Measurements from ENCODE around the gene INTS6L. TPM values are rescaled to one million over a fixed set of nuclear protein-coding genes. Genes with fewer than 3 reads are reported as not detected.
A peak's percentile ranks its signal among the peaks of the same experiment; 100 is the strongest.

INTS6L gene, protein sequence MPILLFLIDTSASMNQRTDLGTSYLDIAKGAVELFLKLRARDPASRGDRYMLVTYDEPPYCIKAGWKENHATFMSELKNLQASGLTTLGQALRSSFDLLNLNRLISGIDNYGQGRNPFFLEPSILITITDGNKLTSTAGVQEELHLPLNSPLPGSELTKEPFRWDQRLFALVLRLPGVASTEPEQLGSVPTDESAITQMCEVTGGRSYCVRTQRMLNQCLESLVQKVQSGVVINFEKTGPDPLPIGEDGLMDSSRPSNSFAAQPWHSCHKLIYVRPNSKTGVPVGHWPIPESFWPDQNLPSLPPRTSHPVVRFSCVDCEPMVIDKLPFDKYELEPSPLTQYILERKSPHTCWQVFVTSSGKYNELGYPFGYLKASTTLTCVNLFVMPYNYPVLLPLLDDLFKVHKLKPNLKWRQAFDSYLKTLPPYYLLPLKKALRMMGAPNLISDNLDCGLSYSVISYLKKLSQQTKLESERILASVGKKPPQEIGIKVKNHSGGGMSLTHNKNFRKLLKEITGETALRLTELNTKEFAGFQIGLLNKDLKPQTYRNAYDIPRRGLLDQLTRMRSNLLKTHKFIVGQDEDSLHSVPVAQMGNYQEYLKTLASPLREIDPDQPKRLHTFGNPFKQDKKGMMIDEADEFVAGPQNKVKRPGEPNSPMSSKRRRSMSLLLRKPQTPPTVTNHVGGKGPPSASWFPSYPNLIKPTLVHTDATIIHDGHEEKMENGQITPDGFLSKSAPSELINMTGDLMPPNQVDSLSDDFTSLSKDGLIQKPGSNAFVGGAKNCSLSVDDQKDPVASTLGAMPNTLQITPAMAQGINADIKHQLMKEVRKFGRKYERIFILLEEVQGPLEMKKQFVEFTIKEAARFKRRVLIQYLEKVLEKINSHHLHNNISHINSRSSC
- total RNA-seq = 5.0 and 6.8 TPM in 2 replicates
- 2.1 TPM for polyA plus RNA-seq (2012)

DNA sequence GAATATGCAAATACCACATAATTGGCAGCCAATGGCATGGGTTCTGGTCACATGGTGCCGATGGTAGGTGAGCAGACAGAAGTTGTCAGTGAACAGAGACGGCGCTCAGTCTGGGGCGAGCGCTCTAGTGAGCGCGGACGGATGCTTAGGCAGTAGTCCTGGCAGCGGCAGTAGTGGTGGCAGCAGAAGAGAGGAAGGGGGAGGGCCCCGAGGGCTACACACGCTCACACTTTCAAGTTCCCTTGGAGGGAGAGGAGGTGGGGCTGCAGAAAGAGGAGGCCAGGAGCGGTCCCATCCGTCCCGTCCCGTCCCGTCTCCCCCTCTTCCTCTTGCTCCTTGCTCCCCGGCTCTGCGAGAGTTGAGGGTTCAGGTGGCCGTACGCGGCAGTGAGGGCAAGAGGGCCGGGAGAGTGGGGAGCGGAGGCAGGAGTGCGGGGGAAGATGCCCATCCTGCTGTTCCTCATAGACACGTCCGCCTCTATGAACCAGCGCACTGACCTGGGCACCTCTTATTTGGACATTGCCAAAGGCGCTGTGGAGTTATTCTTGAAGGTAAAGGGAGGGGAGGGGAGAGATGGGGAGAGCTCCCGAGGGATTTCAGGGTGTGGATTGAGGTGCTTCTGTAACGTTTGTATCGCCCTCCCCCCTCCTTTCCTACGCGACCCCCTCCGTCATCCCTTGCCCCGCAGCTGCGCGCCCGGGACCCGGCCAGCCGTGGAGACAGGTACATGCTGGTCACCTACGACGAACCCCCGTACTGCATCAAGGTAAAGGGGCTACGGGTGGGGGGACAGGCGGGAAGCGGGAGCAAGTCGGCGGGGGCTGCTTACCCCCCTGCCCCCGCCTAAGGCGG is at the start of gene INTS6L:
INTS6L (plus strand) TSS at position 108 of the 852 bp plus-strand sequence; CDS start at position 441, 333 bp downstream.
- peak; percentile 84 for DNase-seq (ENCODE audit: low read depth)

DNA sequence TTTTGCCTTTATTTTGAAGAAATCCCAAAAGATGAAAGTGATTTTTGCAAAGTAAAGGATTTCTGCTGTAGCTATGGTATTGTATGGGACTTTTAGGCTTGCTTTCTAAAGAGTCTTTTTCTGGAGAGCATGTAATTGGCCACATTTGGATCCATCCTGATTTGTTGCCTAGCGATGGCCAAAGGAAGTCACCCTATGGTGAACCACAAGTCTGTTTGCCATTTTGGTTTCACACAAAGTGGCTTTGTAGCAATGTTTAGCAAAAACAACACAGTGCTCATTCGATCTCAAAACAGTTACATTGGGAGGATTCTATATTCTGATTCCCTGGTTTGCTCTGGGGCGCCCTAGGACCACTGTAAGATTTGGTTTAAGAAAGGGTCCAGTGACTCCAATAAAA is 44.1 kb upstream of the INTS6L start:
- peak; percentile 0 for DNase-seq (ENCODE audit: low read depth)

DNA sequence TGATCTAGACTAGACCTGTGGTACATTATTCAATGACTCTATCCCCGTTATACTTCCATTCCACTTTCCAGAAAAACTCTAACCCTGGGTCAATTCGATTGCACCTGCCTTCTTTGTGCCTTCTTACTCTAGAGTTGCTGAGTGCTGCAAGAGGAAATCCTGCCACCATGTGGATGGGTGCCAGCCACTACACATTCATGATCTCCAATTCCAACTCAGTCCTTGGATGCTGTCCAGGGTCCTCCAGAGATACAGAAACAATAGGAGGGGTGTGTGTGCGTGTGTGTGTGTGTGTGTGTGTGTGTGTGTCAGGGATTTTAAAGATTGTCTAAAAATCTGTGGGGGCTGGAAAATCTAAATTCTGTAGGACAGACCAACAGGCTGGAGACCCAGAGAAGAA is 42.9 kb upstream of the INTS6L start:
- peak; percentile 74 for DNase-seq (ENCODE audit: low read depth)

DNA sequence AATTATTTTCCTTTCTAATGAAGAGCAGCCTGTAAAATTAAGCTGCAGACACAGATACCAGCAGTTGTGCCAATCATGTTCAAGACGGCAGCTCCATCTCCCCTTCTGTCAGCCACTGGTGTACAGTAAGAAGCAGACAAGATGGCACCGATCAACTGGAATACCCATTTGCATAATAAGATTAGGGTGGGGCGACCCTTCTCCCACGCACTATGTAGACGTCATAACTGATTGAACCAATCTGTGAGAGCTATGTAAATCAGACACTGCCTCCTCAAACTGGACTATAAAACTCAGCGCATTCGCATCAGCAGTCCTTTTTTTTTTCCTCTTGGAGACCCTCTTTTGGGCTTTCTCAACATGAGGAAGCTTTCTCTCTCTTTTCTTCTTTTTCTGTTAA is 40.4 kb upstream of the INTS6L start:
- no peak for DNase-seq (ENCODE audit: low read depth)

DNA sequence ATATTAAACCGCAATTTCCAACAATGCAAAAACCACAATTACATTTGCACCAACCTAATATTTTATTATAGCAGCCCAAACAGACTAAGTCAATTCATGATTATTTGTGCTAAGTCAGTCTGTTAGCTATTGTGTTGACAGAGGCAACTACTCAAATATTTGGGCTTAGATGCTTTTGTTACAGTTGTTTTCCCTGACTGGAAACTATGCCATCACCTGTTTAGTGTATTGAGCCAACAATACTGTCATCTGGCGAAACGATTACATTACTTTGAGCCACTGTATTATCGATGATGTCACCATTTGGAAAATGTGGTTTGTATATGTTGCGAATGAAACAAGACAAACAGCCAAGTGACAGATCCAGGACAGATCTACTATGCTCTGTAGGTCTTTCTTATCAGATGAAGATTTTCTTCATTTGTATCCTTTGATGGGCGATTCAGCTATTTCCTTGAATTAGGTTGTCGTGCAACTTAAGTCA is 38.7 kb upstream of the INTS6L start:
- DNase-seq (ENCODE audit: low read depth) = no peak

DNA sequence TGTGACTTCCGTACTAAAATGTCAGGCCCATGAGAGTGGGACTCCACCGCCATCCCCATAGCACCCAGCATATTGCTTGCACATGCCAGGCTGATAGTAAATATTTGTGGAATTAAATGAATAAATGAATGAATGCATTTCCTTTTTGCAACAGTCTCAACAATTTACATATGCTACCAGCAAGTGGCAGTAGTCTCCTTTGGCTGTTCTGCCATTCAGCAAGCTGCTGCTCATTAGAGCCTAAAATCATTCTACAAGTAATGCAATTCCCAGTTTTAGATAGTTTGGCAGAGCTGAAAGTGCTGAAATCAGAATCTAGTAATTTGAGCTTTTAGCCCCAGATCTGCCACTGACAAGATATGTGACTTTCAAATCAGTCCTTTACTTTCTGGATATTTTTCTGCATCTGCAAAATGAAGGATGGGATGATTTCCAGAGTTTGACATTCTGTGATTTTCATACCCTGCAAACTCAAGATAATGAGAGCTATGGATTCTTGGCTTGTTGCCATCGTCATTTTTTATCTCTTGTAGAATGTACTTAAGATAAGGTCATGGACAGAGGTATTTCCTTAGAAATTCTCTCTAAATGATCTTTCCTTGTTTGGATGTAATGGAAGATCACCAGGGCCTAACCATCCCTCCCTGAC is 35.7 kb upstream of the INTS6L start:
- DNase-seq (ENCODE audit: low read depth) = peak; percentile 30

DNA sequence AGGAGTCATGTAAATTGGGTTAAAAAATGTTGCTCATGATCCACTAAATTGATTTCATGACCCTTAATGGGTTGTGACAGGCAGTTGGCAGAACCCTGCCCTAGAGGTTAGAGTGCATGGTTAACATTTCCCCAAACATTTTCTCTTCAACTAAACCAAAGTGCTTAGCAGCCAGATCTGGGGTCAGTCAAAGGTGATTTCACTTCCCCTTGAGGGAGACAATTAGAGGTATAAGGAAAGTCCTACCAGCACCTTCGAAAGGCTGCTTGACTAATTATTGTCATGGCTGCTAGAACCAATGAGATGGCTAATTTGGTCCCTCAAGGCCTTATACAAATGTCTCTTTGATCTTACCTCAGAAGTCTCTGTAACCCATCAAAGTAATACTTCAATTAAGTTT is 30.9 kb upstream of the INTS6L start:
- DNase-seq (ENCODE audit: low read depth) = no peak

DNA sequence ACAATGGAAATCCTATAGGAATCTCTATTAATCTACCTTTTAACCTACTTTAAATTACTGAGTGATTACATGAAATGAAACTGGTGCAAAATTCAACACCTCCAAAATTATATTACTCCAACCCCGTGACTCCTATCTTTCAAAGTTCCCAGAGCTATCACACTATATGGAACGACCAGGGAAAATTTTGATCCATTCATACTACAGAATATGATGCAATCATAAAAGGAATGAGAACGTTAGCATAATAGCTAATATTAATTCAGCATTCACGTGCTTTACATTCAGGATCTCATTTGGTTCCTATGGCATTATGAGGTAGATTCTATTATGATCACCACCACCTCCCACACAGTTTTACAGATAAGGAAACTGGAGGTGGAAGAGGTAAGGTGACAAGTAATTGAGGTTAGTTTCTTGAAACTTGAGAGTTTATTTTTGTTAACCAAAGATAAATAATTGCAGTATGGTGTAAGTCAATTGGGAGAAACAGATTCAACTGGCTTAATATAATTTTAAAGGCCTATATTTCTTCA is 29.4 kb upstream of the INTS6L start:
- DNase-seq (ENCODE audit: low read depth) = no peak

DNA sequence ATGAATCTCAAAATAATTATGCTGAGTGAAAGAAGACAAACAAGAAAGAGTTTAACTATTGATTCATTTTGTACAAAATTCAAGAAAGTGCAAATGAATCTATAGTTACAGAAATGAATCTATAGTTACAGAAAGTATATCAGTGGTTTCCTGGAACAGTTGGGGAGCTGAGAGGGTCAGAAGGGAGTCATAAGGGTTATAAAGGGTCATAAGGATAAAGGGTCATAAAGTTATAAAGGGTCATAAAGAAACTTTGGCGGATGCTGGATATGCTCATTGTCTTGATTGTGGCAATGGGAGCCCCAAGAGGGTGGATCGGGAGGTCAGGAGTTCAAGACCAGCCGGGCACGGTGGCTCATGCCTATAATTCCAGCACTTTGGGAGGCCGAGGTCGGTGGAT is 26.0 kb upstream of the INTS6L start:
- no peak for DNase-seq (ENCODE audit: low read depth)

DNA sequence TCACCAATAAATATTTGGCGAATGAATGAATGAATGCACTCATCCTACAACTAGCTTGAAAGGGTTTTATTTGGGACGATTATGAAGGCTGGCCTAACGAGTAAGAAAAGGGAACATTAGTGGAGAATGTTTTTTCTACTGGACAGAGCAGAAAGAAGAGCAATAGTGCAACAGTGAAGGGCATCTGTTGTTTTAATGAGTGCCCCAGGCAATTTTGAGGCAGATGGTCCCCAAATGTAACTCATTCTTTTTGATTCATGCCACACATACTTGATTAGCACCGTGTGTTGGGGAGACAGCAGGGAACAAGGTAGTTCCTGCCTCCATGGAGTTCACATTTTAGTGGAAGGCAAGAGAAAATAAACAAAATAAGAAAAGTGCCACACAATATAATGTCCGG is 22.7 kb upstream of the INTS6L start:
- DNase-seq (ENCODE audit: low read depth) = no peak

DNA sequence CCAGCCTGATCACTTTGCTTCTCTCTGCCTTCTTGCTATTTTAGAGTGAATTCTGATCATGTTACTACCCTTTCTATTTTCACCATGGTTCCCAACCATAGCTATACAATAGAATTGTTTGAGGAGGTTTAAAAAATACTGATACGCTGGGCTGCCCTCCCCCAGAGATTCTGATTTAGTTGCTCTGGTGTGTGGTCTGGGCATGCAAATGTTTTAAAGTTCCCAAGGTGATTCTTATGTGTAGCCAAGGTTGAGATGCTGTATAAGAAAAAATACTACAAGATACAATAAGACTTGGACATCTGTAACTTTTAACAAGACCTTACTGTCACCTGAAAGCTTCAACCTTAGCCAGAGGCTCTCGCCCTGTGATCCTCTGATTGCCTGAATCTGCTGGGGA is 22.2 kb upstream of the INTS6L start:
- no peak for DNase-seq (ENCODE audit: low read depth)

DNA sequence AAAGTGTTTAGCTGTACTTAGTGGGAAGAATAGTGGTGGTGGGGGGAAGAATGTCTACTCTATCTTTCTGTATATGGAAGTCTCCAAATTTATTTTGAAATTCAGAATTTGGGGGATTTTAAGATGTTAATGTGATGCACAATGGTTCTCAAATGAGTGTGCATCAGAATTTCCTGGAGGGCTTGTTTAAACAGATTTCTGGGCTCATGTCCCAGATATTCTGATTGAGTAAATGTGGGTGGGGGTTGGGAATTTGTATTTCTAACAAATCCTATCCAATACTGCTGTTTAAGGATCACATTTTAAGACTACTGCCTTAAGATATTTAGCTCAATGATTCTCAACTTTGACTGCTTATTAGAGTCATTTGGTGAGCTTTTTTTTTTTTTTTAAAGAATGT is 15.1 kb upstream of the INTS6L start:
- DNase-seq (ENCODE audit: low read depth) = no peak

DNA sequence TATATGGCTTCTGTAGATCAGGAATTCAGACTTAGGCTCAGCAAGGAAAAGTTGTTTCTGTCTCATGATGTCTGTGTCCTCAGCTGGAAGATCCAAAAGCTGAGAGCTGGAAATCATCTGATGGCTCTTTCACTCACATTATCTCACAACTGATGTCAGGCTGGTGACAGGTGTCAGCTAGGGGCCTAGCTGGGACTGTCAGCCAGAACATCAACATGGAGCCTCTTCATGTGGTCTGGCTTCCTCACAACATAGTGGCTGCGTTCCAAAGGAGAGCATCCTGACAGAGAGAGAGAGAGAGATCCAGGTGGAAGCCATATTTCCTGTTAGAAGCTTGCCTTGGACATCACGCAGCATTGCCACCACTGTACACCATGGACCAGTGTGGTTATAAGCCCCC is 10.6 kb upstream of the INTS6L start:
- DNase-seq (ENCODE audit: low read depth) = peak; percentile 8

DNA sequence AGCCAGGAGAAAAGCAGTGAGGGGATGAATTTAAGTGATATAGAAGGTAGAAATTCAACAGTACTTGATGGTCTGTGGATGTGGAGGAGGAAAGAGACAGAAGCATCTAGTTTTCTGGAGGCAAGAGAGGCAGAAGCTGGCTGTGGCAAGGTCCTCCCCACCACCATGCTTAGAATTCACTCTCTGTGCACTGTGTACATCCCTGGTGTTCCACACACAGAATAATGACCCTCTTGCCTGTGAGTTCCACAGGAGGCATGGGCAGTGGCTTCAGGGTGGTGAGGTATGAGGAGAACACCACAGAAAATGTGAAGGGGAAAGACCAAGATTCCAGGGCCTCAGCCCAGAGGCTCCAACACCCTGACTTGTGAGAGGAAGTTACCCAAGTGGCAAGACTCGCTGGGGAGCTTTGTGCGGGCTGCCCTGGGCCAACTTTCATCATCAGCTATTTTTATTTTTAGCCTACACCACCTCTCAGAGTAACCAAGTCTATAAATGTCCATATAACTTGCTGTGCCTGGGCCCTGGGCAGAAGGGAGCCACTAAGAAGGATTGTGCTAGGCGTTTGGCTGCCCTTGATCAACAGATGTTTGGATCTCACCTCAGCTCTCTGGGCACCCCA is 7.8 kb upstream of the INTS6L start:
- DNase-seq (ENCODE audit: low read depth) = no peak

DNA sequence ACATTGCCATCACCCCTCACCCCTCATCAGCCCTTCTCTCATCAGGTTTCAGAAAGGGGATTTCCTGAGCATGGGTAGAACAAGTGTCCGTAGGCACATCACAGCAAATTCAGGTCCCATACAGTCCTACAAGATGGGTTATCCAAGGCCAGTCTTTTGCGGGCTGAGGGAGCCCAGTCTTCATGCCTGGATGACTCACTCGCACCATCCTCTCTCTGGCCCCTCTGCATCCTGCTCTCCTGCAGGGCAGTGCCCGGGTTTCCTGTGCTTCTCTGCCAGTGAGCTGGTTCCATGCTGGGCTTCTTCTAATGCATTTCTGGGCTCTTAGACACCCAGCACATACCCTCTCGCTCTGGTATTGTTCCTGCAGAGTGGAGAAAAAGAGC is 7.3 kb upstream of the INTS6L start:
- DNase-seq (ENCODE audit: low read depth) = no peak

DNA sequence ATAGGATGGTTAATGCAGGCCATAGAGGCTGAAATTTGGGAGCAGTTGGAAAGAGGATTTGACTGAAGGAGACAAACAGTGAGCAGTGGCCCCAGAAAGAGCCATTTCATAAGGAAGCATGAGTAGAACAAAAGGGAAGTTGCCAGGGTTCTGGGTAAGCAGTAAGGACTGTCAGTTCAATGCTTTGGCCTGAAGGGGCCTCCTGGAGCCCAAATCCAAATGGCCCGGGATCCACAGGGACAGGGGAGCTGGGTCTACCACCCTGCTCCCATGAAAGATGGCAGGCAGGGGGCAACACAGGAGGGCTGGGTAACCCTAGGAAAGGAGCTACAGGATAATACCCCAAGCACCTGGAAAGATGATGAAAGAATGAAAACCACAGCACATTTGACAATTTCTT is 4.1 kb upstream of the INTS6L start:
- DNase-seq (ENCODE audit: low read depth) = no peak

DNA sequence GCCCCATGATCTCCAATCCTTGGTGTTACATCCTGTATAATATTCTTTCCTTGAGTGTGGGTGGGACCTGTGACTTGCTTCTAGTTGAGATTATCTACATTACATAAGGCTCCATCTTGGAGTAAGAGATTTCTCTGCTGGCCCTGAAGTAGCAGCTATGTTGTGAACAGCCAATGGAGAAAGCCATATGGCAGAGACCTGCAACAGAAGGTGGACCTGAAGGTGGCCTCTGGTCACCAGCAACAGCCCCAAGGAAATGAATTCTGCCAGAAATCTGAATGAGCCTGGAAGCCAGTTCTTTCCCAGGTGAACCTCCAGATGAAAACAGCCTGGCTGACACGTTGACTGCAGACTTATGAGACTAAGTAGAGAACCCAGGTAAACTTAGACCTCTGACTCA is 2.3 kb upstream of the INTS6L start:
- DNase-seq (ENCODE audit: low read depth) = no peak

DNA sequence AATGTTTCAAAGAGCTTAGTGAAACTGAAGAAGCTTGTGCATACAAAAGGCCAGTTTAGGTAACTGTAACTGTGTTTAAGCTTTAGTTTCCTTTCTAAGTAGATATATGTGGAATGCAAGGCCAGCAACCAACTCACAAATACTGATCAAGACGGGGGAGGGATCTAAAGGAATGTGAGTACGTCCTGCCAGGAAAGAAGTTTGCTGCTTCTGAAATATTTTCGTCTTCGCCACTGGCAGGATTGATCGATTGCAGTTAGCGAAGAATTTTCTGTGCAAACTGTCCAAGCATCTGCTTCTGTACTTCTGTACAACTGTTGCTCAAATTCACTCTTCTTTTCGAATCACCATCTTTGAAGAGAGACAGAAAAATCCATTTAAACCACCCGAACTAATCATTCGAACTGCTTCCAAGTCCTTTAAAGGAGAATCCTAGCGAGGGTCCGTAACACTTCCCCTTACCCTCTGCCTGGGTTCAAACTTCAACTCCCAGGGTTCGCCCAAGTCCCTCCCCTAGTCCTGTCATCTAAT is 373 bp upstream of the INTS6L start:
- DNase-seq (ENCODE audit: low read depth) = no peak

DNA sequence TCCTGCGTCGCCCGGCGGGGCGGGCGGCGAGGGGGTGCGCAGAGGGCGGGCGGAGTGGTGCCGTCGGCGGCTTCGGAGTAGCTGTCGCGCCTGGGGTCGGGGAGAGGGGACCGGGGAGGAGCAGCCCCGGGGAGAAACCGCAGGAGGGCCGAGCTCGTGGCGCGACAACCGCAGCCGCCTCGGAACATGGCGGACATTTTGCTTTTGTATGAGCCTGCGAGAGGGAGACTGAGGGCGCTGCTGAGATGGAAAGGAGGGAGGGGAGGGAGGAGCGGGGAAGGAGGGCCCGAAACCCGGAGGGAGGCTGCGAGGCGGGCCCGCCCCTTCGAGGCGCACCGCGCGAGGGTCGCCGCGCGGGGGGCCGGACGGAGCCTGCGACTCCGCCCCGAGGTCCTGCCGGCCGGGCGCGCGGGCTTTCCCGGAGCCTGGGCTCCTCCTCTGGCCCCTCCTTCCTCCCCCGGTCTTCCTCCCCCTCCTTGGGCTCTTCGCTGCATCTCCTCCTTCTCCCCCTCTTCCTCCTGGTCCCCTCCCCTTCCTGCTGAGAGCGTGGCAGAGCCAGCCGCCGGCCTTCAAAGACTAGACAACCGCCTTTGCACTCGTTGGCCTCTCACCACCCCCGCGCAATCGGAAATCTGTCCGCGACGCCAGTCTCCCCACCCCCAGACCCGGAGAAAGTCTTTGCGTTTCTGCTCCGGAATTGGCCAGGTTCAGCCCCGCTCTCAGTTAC is 1.1 kb downstream of the INTS6L start:
- DNase-seq (ENCODE audit: low read depth) = peak; percentile 85

All from myocyte (in vitro differentiated cells).